HepG2 (cell line): Measurements from ENCODE around the gene SSC5D. TPM values are rescaled to one million over a fixed set of nuclear protein-coding genes. Genes with fewer than 3 reads are reported as not detected.
A peak's percentile ranks its signal among the peaks of the same experiment; 100 is the strongest.

ENCODE experiments used
- BRD4 ChIP-seq: sonication (generic); formaldehyde crosslinking; IDR thresholded peaks from 2 replicates; pipeline ENCODE4 v1.4.0; 2020; ENCODE audit warnings: missing genetic modification reagents
- CREB1 ChIP-seq, 2 experiments: fragments of 450-650 bp in 1 of 2; IDR thresholded peaks; 2 replicates each; pipeline ENCODE4 v1.6.1; 2016 to 2017; ENCODE audit warnings: control low read depth in 1 of 2, mild to moderate bottlenecking in 1 of 2, missing compliant biosample characterization in 1 of 2, missing genetic modification characterization in 1 of 2
- FOXJ3 ChIP-seq: sonication (generic); formaldehyde crosslinking; IDR thresholded peaks from 2 replicates; pipeline ENCODE4 v1.4.0; 2020; ENCODE audit warnings: missing genetic modification reagents, mild to moderate bottlenecking, borderline replicate concordance
- HBP1 ChIP-seq: IDR thresholded peaks from 2 replicates; pipeline ENCODE4 v1.6.1; 2016; ENCODE audit warnings: low read depth, control low read depth
- HNF4G ChIP-seq, 2 experiments: sonication (generic) in 1 of 2; formaldehyde crosslinking in 1 of 2; IDR thresholded peaks; 2 replicates each; pipeline versions ENCODE4 v1.4.0 to v1.6.1; 2011 to 2020; ENCODE audit warnings: borderline replicate concordance in 2 of 2, low read depth in 2 of 2, mild to moderate bottlenecking in 2 of 2, low read length in 1 of 2, missing genetic modification reagents in 1 of 2, moderate library complexity in 1 of 2
- MTF1 ChIP-seq: sonication (generic); formaldehyde crosslinking; IDR thresholded peaks from 2 replicates; pipeline ENCODE4 v1.5.0; 2020; ENCODE audit warnings: missing genetic modification reagents
- U2AF2 ChIP-seq: fragments of 200-400 bp; formaldehyde crosslinking; IDR thresholded peaks from 2 replicates; pipeline ENCODE4 v1.6.1; 2017; ENCODE audit warnings: low read depth, mild to moderate bottlenecking, low read length
- ZFP41 ChIP-seq: sonication (generic); formaldehyde crosslinking; IDR thresholded peaks from 2 replicates; pipeline ENCODE4 v1.4.0; 2020; ENCODE audit warnings: mild to moderate bottlenecking, missing genetic modification reagents, borderline replicate concordance
- ZNF274 ChIP-seq: sonication (generic); formaldehyde crosslinking; IDR thresholded peaks from 2 replicates; pipeline ENCODE4 v1.5.1; 2020; ENCODE audit warnings: mild to moderate bottlenecking, missing genetic modification reagents
- ZNF296 ChIP-seq: sonication (generic); formaldehyde crosslinking; conservative IDR thresholded peaks from 2 replicates; pipeline ENCODE4 v1.5.0; 2020; ENCODE audit warnings: mild to moderate bottlenecking, missing genetic modification reagents
- ZNF451 ChIP-seq: sonication (generic); formaldehyde crosslinking; IDR thresholded peaks from 2 replicates; pipeline ENCODE4 v1.5.0; 2020; ENCODE audit warnings: mild to moderate bottlenecking, missing genetic modification reagents
- polyA plus RNA-seq, 8 experiments: library from polyadenylated mRNA; depleted of rRNA in 3 of 8; stranded (reverse) in 7 of 8; unstranded in 1 of 8; fragments of >200 nt; fragmentation: Illumina TruSeq in 4 of 8; extraction: Trizol in 4 of 8; gene quantifications; 2 replicates each; pipeline versions ENCODE4 v1.2.1 to v1.2.3, GENCODE V29; 2011 to 2016; ENCODE audit warnings: low read depth in 4 of 8, missing spikeins in 1 of 8, mixed read lengths in 1 of 8; ENCODE audit not compliant: insufficient read depth in 1 of 8
- total RNA-seq, 5 experiments: library from RNA; depleted of rRNA; stranded (reverse); fragments of >200 nt; fragmentation: Illumina TruSeq; extraction: Trizol; gene quantifications; 2 replicates each; pipeline ENCODE4 v1.2.3, GENCODE V29; 2016; ENCODE audit warnings: low read depth in 1 of 5
- TF ChIP-seq, protein P1 (sequence below): sonication (generic); formaldehyde crosslinking; IDR thresholded peaks from 2 replicates; pipeline ENCODE4 v1.4.0; 2020; ENCODE audit warnings: missing genetic modification reagents

Gene SSC5D
- total and polyA plus RNA-seq, 2 of the 13 experiments (the other 11 are each of a cell fraction or from before 2014, with no cell fraction given), result not detected

DNA sequence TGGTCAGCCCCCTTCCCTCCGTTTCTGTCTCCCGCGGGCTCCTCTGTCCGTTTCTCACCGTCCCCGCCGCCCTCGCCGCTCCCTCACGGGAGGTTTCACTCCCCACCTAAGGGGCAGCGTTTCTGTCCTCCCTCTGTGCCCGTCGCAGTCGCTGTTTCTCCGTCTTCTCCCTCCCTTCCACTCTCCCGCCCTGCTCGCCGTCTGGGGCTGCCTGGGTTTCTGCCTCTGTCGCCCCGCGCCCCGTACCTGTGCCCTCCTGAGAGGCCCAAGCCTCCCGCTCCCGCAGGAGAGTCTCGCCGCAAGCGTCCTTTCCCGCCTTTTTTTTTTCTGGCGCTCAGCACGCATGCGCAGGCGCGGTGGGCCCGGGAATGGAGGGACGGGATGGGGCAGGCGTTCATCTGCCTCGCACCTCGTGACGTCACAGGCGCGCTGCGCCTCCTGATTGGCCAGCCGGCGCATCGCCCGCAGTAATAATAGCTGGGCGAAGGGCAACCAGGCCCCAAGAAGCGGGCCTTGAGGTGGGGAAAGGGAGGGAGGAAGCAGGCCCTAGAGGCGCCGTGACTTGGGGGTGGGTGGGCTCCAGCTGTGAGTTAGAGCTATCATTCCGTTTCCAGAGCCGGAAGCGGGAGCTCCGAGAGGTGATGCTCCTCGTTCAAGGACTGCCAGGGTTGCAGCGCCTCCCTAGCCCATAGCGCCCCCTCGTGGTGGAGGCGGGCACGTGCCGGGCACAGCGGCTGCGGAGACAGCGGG is 15.4 kb downstream of the SSC5D start (continued):
- TF ChIP-seq ZFP41, result no peak
- TF ChIP-seq ZNF274 (CRISPR knock-in tag), result 0 out of 2 replicates have a peak, but pooled peaks have one; percentile 76
- peak; percentile 20; the same call in 1 of the 2 replicates for TF ChIP-seq ZNF451 (CRISPR knock-in tag)
- TF ChIP-seq FOXJ3 (CRISPR knock-in tag), result no peak
- TF ChIP-seq U2AF2, result no peak
- TF ChIP-seq, protein P1, sequence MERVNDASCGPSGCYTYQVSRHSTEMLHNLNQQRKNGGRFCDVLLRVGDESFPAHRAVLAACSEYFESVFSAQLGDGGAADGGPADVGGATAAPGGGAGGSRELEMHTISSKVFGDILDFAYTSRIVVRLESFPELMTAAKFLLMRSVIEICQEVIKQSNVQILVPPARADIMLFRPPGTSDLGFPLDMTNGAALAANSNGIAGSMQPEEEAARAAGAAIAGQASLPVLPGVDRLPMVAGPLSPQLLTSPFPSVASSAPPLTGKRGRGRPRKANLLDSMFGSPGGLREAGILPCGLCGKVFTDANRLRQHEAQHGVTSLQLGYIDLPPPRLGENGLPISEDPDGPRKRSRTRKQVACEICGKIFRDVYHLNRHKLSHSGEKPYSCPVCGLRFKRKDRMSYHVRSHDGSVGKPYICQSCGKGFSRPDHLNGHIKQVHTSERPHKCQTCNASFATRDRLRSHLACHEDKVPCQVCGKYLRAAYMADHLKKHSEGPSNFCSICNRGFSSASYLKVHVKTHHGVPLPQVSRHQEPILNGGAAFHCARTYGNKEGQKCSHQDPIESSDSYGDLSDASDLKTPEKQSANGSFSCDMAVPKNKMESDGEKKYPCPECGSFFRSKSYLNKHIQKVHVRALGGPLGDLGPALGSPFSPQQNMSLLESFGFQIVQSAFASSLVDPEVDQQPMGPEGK (CRISPR knock-in tag), result peak; percentile 72
- TF ChIP-seq ZNF296 (CRISPR knock-in tag), result 0 out of 2 replicates have a peak, but pooled peaks have one; percentile 24
- no peak for TF ChIP-seq HNF4G (IDR thresholded peaks at IDR 0.05; ENCODE audit: borderline replicate concordance, low read depth, low read length)
- TF ChIP-seq HNF4G (CRISPR knock-in tag; IDR thresholded peaks at IDR 0.05; ENCODE audit: borderline replicate concordance, low read depth), result 0 out of 2 replicates have a peak, but pooled peaks have one; percentile 22
- TF ChIP-seq HBP1 (CRISPR knock-in tag), result no peak
- no peak for TF ChIP-seq MTF1 (CRISPR knock-in tag)
- no peak for TF ChIP-seq BRD4
- TF ChIP-seq CREB1 (IDR thresholded peaks at IDR 0.05), result peak; percentile 99
- peak; percentile 98 for TF ChIP-seq CREB1 (CRISPR knock-in tag; IDR thresholded peaks at IDR 0.05)
